NCI-H1417 treated with DMSO at 0.1 percent for 48 hours (cell line): ENCODE measurements around the gene STK39.

ENCODE experiments used
- DNase-seq: peaks from one replicate; lab custom pipeline; 2025; lab: John Stamatoyannopoulos, UW

The STK39 gene

DNA sequence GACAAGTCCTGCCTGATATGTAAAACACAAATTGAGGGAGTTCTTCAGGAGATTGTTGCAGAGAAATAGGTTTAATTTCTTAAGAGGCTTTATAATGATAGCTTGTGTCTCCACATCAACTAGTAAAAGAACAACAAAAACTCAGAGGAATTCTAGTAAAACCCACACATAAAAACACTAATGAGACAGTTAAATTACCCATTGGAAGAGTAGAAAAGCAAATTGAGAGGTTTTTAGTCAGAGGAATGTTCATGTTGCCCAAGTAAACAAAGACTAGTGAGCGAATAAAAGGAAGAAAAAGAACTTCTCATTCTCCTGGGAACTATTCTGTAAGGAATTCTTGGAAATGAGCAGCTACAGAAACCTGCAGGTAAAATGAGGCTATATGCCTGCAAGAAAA is 330.6 kb downstream of the STK39 start:
- DNase-seq = no peak

DNA sequence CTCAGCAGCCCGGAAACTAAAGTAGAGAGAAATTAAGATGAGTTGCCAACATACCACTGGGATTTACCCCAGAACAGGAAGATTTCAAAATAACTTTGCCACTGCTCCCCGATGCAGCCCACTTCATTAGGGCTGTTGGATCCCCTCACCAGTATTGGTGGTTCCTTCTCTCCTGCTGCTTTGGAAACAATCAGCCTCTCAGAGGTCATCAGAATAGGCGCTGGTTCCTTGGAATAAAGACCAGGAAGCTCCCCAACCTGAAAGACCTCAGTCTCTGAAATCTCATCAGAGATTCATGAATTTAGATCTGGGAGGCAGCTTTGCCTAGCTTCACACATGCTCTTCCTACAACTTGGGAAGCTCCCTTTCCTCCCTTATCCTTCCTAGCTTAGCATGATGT is 332.4 kb downstream of the STK39 start:
- DNase-seq = no peak

DNA sequence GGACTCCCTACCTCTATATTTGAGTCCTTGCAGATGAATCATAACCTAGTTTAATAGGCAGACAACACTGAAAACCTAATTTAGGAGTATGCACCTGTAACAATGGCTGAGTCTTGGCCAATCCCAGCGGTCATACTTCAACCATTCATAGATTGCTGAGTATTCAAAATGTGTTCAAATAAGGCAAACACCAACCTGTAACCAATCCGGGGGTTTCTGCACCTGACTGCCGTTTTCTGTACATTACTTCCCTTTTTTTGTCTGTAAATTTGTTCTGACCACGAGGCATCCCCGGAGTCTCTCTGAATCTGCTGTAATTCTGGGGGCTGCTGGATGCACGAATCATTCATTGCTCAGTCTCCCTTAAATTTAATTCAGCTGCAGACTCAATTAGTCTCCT is 338.6 kb downstream of the STK39 start:
- DNase-seq = no peak

DNA sequence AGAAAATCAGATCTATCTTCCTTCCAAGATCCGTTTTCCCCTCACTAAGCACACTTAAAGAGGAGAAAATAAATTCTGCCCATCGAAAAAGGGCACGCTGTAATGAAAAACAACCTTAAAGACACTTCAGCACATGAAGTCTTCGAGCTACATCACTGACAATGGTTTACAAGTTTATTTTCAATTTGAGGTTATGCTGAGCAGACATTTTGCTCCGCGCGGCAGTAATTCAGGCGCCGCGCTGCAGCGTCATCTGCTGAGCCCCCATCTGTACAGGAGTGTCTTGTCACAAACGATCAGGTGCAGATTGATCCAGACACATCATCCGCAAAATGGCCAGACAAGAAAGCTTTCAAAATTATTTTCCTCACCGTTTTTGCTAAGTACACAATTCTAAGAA is 341.7 kb downstream of the STK39 start:
- DNase-seq = no peak
